Mucosa of rectum (tissue), 2 donors: ENCODE measurements around the gene CYLD.

Experiments
- H3K27ac ChIP-seq, 2 donors: one replicate each; pipeline ENCODE4 v1.7.0; 2013; ENCODE audit warnings: inconsistent platforms in 2 of 2, low read depth in 2 of 2, low read length in 2 of 2
- H3K27me3 ChIP-seq, 2 donors: one replicate each; pipeline ENCODE4 v1.7.0; 2013; ENCODE audit warnings: low read length in 2 of 2; ENCODE audit not compliant: control insufficient read depth in 2 of 2, insufficient read depth in 2 of 2
- H3K36me3 ChIP-seq, 2 donors: one replicate each; pipeline ENCODE4 v1.7.0; 2013; ENCODE audit warnings: low read length in 2 of 2; ENCODE audit not compliant: control insufficient read depth in 2 of 2, insufficient read depth in 2 of 2
- H3K4me1 ChIP-seq, 2 donors: one replicate each; pipeline ENCODE4 v1.7.0; 2013; ENCODE audit warnings: low read length in 2 of 2, mild to moderate bottlenecking in 1 of 2; ENCODE audit not compliant: control insufficient read depth in 2 of 2, insufficient read depth in 2 of 2
- H3K4me3 ChIP-seq, 2 donors: one replicate each; pipeline ENCODE4 v1.7.0; 2013; ENCODE audit warnings: low read length in 2 of 2
- H3K9ac ChIP-seq, 2 donors: one replicate each; pipeline ENCODE4 v1.7.0; 2013; ENCODE audit warnings: low read length in 2 of 2, low read depth in 1 of 2, mild to moderate bottlenecking in 1 of 2
- H3K9me3 ChIP-seq, 2 donors: one replicate each; pipeline ENCODE4 v1.7.0; 2013; ENCODE audit warnings: low read length in 2 of 2; ENCODE audit not compliant: control insufficient read depth in 2 of 2
- donor health status: healthy.
- donor health status: Normal muscosa, but diverticular disease.

Gene CYLD

DNA sequence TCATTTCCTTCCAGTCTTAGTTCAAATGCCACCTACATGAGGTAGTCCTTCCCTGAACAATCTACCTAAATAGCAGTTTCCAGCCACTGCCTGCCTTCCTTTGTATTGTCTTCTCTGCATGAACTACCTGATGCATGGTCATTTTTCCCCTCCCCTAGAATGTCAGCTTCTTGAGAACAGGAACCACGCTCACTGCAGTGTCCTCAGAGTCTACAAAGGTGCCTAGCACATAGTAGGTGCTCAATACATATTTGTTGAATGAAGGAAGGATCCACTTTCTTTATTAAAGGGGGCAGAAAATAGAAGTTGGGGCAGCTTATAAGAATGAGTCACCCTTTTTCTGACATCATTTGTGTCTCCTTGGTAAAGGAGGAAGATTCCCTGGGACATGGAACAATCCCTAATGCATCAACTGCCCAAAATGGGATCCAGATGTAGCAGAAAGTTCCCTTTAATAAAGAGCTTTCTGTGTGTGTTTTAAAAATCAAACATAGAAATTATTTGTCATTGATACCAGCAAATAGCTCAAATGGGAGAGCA is 4.4 kb upstream of the CYLD start:
- Histone ChIP-seq H3K27me3 (no peaks in the 10 kb centered on the region), H3K27ac (no peak overlapping the region), H3K4me3 (no peak overlapping the region), H3K36me3 (no peaks in the 10 kb centered on the region), H3K9me3 (no peaks in the 10 kb centered on the region), H3K9ac (no peak overlapping the region), H3K4me1 (peaks cover 0 to 6% of the 10 kb centered on the region in 2 donors)

DNA sequence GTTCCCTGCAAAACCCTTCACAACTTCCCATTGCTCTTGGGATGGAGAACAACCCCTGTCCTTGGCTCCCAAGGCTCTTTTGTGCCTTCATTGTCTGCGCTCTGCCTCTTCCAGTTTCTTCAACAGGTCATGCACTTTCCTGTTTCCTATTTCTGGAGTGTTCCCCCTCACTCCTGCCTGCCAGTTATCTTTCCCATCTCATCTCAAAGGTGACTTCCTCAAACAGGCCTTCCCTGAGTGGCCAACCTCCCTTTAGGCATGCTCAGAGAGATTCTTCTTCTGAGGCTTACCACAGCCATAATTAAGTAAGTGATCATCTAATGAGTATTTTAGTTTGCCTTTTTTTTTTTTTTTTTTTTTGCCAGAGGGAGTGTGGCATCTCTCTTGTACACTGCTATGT is 2.9 kb upstream of the CYLD start:
- no peak overlapping the region for H3K4me3 ChIP-seq
- H3K9ac ChIP-seq: no peak overlapping the region
- no peaks in the 10 kb centered on the region for H3K27me3 ChIP-seq
- no peaks in the 10 kb centered on the region for H3K36me3 ChIP-seq
- H3K4me1 ChIP-seq: peaks cover 10 to 17% of the 10 kb centered on the region in 2 donors
- H3K9me3 ChIP-seq: no peaks in the 10 kb centered on the region
- H3K27ac ChIP-seq: no peak overlapping the region

DNA sequence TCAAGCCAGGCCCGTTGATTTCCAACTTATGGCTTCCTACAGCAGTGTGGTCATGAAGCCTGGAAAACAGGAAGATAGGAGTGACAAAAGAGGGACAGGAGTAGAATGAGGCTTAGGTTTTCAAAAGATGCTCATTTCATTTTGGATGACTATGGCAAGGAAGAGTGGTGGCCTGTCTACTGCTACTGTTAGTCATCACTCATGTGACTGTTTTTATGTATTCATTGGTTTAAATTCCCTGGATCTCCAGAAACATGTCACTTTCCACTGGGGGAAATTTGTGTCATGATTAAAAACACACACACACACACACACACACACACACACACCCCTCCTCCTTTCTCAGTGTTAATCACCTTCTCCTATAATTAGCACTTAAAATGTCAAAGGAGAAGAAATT is 1.1 kb upstream of the CYLD start:
- no peak overlapping the region for H3K9ac ChIP-seq
- no peak overlapping the region for H3K27ac ChIP-seq
- H3K4me1 ChIP-seq: peaks cover 10 to 21% of the 10 kb centered on the region in 2 donors
- no peaks in the 10 kb centered on the region for H3K9me3 ChIP-seq
- H3K4me3 ChIP-seq: peak overlapping the region; percentile 72 to 73
- no peaks in the 10 kb centered on the region for H3K27me3 ChIP-seq
- no peaks in the 10 kb centered on the region for H3K36me3 ChIP-seq

DNA sequence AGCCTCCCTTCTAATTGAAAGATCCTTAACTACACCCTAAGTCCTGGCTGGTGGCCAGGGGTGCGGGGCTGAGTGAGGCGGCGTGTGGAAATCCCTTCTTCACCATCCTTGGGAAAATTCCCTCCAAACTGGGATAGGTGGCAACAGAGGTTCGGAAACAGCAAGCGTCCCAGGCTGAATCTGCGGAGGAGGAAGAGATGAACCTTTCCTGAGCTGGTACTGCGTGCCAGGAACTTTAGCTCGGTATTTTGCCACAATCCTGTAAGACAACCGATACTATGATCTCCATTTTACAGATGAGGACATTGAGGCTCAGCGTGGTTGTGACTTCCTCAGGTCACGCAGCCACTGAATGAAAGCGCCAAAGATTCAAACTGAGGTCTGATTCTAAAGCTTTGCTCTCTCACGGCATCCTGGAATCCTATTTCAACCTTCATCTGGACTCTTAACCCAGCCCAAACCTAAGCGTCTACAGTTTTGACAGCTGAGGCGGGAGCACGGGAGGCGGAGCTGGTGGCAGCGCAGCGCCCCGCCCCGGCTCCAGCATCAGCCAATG is 583 bp upstream of the CYLD start:
- H3K27me3 ChIP-seq: no peaks in the 10 kb centered on the region
- peaks cover 10 to 21% of the 10 kb centered on the region in 2 donors for H3K4me1 ChIP-seq
- no peaks in the 10 kb centered on the region for H3K36me3 ChIP-seq
- no peaks in the 10 kb centered on the region for H3K9me3 ChIP-seq
- peak overlapping the region; percentile 72 to 73 for H3K4me3 ChIP-seq
- peak overlapping the region; percentile 41 to 60 for H3K9ac ChIP-seq
- H3K27ac ChIP-seq: peak overlapping the region; percentile 74 to 75

DNA sequence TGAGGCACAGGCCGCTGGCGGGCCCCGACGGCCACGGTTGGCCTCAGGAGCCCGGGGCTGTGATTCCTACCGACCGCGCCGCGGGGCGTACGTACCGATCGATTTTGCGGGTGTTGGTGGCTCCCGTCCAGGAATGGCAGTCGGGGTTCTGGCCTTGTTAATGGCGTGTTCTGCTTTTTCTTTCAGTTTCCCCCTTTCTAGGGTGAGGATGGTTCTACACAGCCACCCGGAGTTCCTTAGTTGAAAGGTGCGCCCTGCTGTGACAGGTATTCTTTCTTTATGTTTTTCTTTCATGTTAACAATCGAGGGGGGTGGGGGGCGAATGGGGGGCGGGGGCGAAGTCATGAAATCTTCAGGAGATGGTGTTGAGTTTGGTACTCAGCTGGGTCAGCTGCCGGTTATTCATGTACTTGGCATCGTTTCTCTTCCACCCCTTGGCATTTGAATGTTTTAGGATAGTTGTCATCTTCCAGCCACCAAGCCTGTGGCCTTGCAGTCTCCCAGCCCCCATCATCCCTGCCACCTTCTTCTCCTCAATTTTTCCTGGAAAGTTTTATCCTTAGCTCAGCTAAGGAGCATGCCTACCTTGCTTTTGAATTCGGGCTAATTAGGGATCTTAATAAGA is 802 bp downstream of the CYLD start:
- no peaks in the 10 kb centered on the region for H3K27me3 ChIP-seq
- H3K27ac ChIP-seq: peak overlapping the region; percentile 85 to 92
- H3K9me3 ChIP-seq: no peaks in the 10 kb centered on the region
- H3K4me3 ChIP-seq: peak overlapping the region; percentile 83 to 87
- H3K9ac ChIP-seq: peak overlapping the region; percentile 83 to 88
- peaks cover 11 to 26% of the 10 kb centered on the region in 2 donors for H3K4me1 ChIP-seq
- no peaks in the 10 kb centered on the region for H3K36me3 ChIP-seq

DNA sequence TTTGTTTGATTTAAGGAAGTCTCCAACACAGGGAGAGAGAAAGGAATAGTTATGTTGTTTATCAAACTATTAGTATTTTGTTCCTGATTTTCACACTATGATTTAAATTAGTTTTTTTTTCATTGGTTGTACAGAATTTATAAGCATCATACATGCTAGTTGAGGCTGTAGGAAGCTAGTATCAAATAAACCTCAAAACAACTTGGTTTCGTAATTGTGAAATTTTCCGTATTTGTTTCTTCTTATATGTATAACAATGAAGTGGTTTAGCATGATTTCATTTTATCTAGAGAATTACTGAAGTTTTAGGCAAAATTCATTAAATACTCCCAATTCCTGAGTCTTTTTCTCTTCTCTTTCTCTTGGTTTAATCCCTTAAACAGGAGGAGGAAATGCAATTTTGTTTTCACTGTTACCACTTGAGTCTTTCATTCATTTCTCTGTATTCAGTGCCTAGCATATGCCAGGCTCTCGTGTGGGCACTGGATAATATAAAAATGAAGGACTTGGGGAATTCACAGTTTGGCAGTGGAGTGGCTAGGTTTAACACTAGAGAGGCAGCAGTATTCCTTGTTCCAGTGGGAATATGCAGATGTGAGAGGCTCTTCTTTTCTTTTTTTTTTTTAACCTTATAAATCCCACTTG is 1.8 kb downstream of the CYLD start:
- Histone ChIP-seq H3K36me3 (no peaks in the 10 kb centered on the region), H3K4me1 (peaks cover 13 to 27% of the 10 kb centered on the region in 2 donors), H3K4me3 (peak overlapping the region; percentile 83 to 87), H3K9me3 (no peaks in the 10 kb centered on the region), H3K27ac (peak overlapping the region in 1 of 2 donors; percentile 59), H3K27me3 (no peaks in the 10 kb centered on the region), H3K9ac (peak overlapping the region in 1 of 2 donors; percentile 62)

DNA sequence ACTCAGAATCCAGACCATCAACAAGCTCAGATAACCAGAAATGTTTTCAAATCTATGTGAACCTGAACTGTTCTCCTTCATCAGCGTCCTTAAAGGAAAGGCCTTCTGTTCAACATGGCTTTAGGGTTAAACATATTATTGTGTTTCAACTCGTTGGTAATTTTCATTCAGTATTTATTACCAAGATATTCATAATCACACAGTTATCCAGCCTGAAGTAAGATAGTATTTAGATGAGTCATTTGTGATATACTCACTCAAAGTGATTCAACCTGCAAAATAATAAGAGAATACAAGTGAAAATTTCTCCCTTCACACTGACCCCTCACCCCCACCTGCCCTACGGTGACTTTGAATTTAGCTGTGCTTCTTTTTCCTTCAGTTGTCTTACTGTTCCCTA is 3.0 kb downstream of the CYLD start:
- H3K4me3 ChIP-seq: no peak overlapping the region
- peaks cover 13 to 27% of the 10 kb centered on the region in 2 donors for H3K4me1 ChIP-seq
- no peaks in the 10 kb centered on the region for H3K27me3 ChIP-seq
- H3K27ac ChIP-seq: no peak overlapping the region
- H3K9ac ChIP-seq: no peak overlapping the region
- no peaks in the 10 kb centered on the region for H3K9me3 ChIP-seq
- H3K36me3 ChIP-seq: no peaks in the 10 kb centered on the region

DNA sequence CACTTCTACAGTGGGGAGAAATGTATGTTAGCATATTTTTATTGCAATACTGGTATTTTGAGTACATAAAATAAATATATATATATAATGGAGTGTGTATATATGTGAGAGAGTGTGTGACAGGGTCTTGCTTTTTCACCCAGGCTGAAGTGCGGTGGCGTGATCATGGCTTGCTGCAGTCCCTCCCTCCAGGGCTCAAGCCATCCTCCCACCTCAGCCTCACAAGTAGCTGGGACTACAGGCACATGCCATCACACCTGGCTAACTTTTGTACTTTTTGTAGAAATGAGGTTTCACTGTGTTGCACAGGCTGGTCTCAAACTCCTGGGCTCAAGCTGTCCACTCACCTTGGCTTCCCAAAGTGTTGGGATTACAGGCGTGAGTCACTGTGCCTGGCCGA is 4.1 kb downstream of the CYLD start:
- Histone ChIP-seq H3K9ac (no peak overlapping the region), H3K36me3 (peaks cover 0 to 4% of the 10 kb centered on the region in 2 donors), H3K27me3 (no peaks in the 10 kb centered on the region), H3K27ac (no peak overlapping the region), H3K4me3 (no peak overlapping the region), H3K9me3 (no peaks in the 10 kb centered on the region), H3K4me1 (peaks cover 13 to 27% of the 10 kb centered on the region in 2 donors)

DNA sequence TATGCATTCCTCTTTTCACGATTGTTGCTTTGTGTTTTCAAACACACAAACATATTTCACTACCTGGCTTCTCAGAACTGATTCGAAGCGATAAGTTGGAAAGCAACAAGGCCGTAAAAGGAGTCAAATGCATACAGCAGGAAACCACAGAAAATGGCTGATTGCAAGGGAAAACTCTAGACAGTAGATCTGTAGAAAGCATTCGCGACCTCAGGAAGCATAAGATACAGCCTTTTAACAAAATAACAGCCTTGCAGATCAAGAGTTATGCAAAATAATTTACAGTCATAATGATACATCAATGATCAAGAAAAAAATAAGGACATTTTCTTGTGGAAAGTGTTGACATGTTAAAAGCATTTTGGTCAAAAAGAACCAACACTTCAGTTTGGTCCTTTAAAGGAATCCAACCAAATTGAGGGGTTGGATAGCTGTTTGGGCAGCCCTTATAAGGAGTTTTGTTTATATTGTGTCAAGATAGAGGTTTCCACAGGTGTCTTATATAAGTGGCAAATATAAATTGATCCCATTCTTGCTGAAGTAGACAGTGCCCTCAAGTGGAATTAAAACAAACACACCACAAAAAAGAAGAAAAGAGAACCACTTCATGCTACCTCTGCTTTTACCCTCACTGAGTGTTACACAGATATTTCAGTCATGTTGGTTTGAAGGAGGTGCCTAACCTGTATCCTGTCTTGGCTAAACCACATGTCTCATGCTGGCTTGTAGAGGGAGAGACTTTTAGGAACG is 5.5 kb downstream of the CYLD start:
- H3K4me3 ChIP-seq: peak overlapping the region in 1 of 2 donors; percentile 14
- peak overlapping the region in 1 of 2 donors; percentile 32 for H3K27ac ChIP-seq

More for the DNA sequence above, 5.5 kb downstream of the CYLD start:
- Histone ChIP-seq H3K9ac (no peak overlapping the region), H3K27me3 (no peaks in the 10 kb centered on the region), H3K36me3 (peaks cover 4 to 8% of the 10 kb centered on the region in 2 donors), H3K9me3 (no peaks in the 10 kb centered on the region), H3K4me1 (peaks cover 13 to 22% of the 10 kb centered on the region in 2 donors)
